Endothelial cell of umbilical vein (primary cell): Measurements from ENCODE around the gene STAT2.

Experiments used
- FOS ChIP-seq: IDR thresholded peaks from 2 replicates; pipeline ENCODE4 v1.6.1; 2011; ENCODE audit warnings: mild to moderate bottlenecking, low read length, moderate library complexity, borderline replicate concordance; ENCODE audit not compliant: insufficient read depth
- GATA2 ChIP-seq: IDR thresholded peaks from 2 replicates; pipeline ENCODE4 v1.7.0; 2011; ENCODE audit warnings: low read depth, mild to moderate bottlenecking, moderate library complexity, mixed read lengths, low read length; ENCODE audit not compliant: insufficient read length, insufficient read depth
- JUN ChIP-seq: IDR thresholded peaks from 2 replicates; pipeline ENCODE4 v1.6.1; 2011; ENCODE audit warnings: borderline replicate concordance, low read depth; ENCODE audit not compliant: insufficient read length, insufficient read depth
- POLR2A ChIP-seq: IDR thresholded peaks from 2 replicates; pipeline ENCODE4 v1.6.1; 2012; ENCODE audit warnings: low read depth, mild to moderate bottlenecking, control low read depth, low read length
- POLR2AphosphoS5 ChIP-seq: IDR thresholded peaks from 2 replicates; pipeline ENCODE4 v1.6.1; 2012; ENCODE audit warnings: low read depth, mild to moderate bottlenecking, control low read depth, low read length, moderate library complexity; ENCODE audit not compliant: insufficient read depth
- TF ChIP-seq, protein P1 (sequence below), 2 donors: IDR thresholded peaks; 1 replicate in 1 of 2; 2 replicates in 1 of 2; pipeline ENCODE4 v1.5.1; 2011; ENCODE audit warnings: low read length in 2 of 2, mild to moderate bottlenecking in 2 of 2, moderate library complexity in 2 of 2, control low read depth in 1 of 2, inconsistent platforms in 1 of 2, low read depth in 1 of 2; ENCODE audit not compliant: insufficient read depth in 1 of 2; ENCODE audit errors: extremely low read depth in 1 of 2
- TF ChIP-seq, protein P2 (sequence below): IDR thresholded peaks from 2 replicates; pipeline ENCODE4 v1.6.1; 2011; ENCODE audit not compliant: insufficient read depth, insufficient read length

DNA sequence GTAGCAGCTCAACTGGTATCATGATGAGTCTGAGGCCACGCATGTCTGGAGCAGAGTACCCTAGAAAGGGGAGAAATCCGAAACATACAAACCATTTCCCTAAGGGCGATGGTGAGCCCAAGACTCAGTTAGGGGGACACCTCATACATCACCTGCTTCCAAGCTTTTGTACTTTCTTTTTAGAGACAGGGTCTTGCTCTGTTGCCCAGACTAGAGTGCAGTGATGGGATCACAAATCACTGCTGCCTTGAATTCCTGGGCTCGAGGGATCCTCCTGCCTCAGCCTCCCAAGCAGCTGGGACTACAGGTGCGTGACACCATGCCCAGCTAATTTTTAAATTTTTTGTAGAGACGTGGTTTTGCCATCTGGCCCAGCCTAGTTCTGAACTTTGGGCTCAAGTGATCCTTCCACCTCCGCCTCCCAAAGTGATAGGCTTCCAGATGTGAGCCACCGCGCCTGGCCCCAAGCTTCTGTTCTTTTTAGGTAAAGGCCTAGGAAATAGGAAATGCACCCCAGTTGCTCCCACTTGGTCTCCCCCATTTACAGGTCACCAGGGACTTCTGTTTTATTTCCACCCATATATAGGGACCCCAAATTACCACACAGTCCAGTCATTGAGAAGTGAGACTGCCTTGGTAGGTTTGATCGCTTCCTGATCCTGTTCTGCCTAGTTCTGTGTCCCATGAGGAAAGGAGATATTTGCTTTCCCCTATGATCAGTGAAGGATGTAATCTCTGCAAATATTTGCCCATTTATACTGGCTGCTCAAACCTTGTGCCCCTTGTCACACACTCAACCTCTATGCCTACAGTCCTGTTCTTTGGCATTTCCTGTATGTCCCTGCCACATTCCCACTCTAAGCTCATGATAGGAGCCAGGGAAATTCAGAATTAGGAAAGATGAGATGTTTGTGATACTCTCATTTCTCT is 2.5 kb upstream of the STAT2 start, which contains the start of gene APOF:
- TF ChIP-seq, protein P1, sequence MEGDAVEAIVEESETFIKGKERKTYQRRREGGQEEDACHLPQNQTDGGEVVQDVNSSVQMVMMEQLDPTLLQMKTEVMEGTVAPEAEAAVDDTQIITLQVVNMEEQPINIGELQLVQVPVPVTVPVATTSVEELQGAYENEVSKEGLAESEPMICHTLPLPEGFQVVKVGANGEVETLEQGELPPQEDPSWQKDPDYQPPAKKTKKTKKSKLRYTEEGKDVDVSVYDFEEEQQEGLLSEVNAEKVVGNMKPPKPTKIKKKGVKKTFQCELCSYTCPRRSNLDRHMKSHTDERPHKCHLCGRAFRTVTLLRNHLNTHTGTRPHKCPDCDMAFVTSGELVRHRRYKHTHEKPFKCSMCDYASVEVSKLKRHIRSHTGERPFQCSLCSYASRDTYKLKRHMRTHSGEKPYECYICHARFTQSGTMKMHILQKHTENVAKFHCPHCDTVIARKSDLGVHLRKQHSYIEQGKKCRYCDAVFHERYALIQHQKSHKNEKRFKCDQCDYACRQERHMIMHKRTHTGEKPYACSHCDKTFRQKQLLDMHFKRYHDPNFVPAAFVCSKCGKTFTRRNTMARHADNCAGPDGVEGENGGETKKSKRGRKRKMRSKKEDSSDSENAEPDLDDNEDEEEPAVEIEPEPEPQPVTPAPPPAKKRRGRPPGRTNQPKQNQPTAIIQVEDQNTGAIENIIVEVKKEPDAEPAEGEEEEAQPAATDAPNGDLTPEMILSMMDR (IDR thresholded peaks at IDR 0.05; ENCODE audit: extremely low read depth in 1 of 2, insufficient read depth in 1 of 2, low read depth in 1 of 2, low read length in 2 of 2), result no peak
- TF ChIP-seq, protein P2, sequence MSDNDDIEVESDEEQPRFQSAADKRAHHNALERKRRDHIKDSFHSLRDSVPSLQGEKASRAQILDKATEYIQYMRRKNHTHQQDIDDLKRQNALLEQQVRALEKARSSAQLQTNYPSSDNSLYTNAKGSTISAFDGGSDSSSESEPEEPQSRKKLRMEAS, result no peak
- no peak for TF ChIP-seq POLR2A
- TF ChIP-seq POLR2AphosphoS5, result no peak
- no peak for TF ChIP-seq JUN
- no peak for TF ChIP-seq FOS
- no peak for TF ChIP-seq GATA2
